Measurements from ENCODE around the gene DCD.

The DCD gene

GRCh38 chr12:54605138-54605970, 42.8 kb downstream of the DCD start:
- no peak for DNase-seq

GRCh38 chr12:54604436-54604835, 43.7 kb downstream of the DCD start:
- DNase-seq = no peak

- no peak for DNase-seq
Observed at GRCh38 chr12:54603872-54604271, 44.3 kb downstream of the DCD start.

GRCh38 chr12:54603173-54603814, 44.9 kb downstream of the DCD start:
- peak; percentile 63 for DNase-seq

GRCh38 chr12:54602661-54603060, 45.5 kb downstream of the DCD start:
- DNase-seq = no peak

- DNase-seq = no peak
Observed at GRCh38 chr12:54601841-54602240, 46.3 kb downstream of the DCD start.

GRCh38 chr12:54598970-54599369, 49.2 kb downstream of the DCD start:
- DNase-seq = no peak

GRCh38 chr12:54596526-54596946, 51.6 kb downstream of the DCD start:
- DNase-seq = peak; percentile 39

- no peak for DNase-seq
Observed at GRCh38 chr12:54595471-54595870, 52.7 kb downstream of the DCD start.

All from activated gamma-delta T cell treated with Interleukin-2 at 50 U/mL for 16 hours (primary cell).